ENCODE results near the gene RAP1A.
A peak's percentile ranks its signal among the peaks of the same experiment; 100 is the strongest.

Gene RAP1A

GRCh38 chr1:111746614-111746999, 127.0 kb downstream of the RAP1A start:
- intact Hi-C loops (cut with DNase I) = no loop called here
- no peak for DNase-seq

GRCh38 chr1:111747282-111747734, 127.7 kb downstream of the RAP1A start:
- intact Hi-C loops (cut with DNase I) = no loop called here
- DNase-seq = no peak

- intact Hi-C loops (cut with DNase I) = no loop called here
- no peak for DNase-seq
Observed at GRCh38 chr1:111747947-111748346, 128.4 kb downstream of the RAP1A start.

- DNase-seq = no peak
- intact Hi-C loops (cut with DNase I) = no loop called here
Observed at GRCh38 chr1:111749628-111750027, 130.0 kb downstream of the RAP1A start.

- DNase-seq = no peak
- intact Hi-C loops (cut with DNase I) = no loop called here
Observed at GRCh38 chr1:111750856-111751255, 131.3 kb downstream of the RAP1A start.

- no peak for DNase-seq
- intact Hi-C loops (cut with DNase I) = no loop called here
Observed at GRCh38 chr1:111751906-111752575, 132.5 kb downstream of the RAP1A start.

GRCh38 chr1:111754984-111755330, 135.4 kb downstream of the RAP1A start:
- intact Hi-C loops (cut with DNase I) = loop anchor here (1.0 kb wide), 3 partner anchors 17 to 247 kb away; no protein-coding TSS in a partner anchor

GRCh38 chr1:111755331-111756123, 135.9 kb downstream of the RAP1A start, which contains the start of gene DDX20:
DDX20 (plus strand) TSS chr1:111755901; CDS start chr1:111755925, 24 bp downstream.
- peak; percentile 86 to 99 (median 90) for DNase-seq
- intact Hi-C loops (cut with DNase I) = loop anchor here (1.0 kb wide), 3 partner anchors 17 to 247 kb away; no protein-coding TSS in a partner anchor

More at GRCh38 chr1:111754984-111755330, 135.4 kb downstream of the RAP1A start:
- DNase-seq = peak in 1 of 10 donors; percentile 71

- no peak for DNase-seq
- intact Hi-C loops (cut with DNase I) = no loop called here
Observed at GRCh38 chr1:111756124-111756513, 136.5 kb downstream of the RAP1A start.

- DNase-seq = no peak
- intact Hi-C loops (cut with DNase I) = no loop called here
Observed at GRCh38 chr1:111758373-111758772, 138.8 kb downstream of the RAP1A start.

GRCh38 chr1:111761717-111762116, 142.1 kb downstream of the RAP1A start:
- intact Hi-C loops (cut with DNase I) = no loop called here
- no peak for DNase-seq

GRCh38 chr1:111762332-111762731, 142.7 kb downstream of the RAP1A start:
- intact Hi-C loops (cut with DNase I) = no loop called here
- no peak for DNase-seq

Measured in posterior cingulate gyrus (tissue), 11 donors.